GM23248 (cell line): Measurements from ENCODE around the gene SIRPD.

ENCODE experiments used
- EZH2 ChIP-seq: fragments of 200-600 bp; sonication (generic); IDR thresholded peaks from 2 replicates; pipeline ENCODE4 v1.6.1; 2018; ENCODE audit warnings: antibody characterized with exemption, mild to moderate bottlenecking; ENCODE audit not compliant: insufficient read depth, poor library complexity, severe bottlenecking
- EZH2phosphoT487 ChIP-seq: fragments of 200-600 bp; sonication (generic); IDR thresholded peaks from 2 replicates; pipeline ENCODE4 v1.6.1; 2018; ENCODE audit warnings: antibody characterized with exemption, moderate library complexity, mild to moderate bottlenecking, low read depth; ENCODE audit not compliant: insufficient read depth

DNA sequence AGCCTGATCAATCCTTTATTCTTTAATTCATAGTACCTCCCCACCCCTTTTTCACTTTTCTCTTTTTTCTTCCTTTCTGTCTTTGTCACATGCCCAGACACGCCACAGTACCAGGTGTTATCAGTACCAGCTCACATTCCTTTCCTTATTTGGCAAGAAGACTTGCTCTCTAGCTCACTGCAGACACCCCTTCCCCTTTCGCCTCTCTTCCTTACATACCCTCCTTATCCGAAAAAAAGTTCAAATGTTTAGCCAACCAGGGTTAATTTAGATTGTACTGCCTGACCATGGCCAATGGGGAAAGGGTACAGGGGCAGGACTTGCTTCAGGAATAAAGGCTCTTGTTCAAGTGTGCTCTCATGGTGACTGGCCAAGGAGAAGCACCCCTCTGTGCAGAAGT, 57.0 kb downstream of the SIRPD start:
- TF ChIP-seq EZH2phosphoT487 (no peak), EZH2 (no peak)
